Measurements from ENCODE around the gene CD68. TPM values are rescaled to one million over a fixed set of nuclear protein-coding genes. Genes with fewer than 3 reads are reported as not detected.

The CD68 gene
- total RNA-seq, result 2.4 and 3.3 TPM in 2 replicates

GRCh38 chr17:7579001-7579833 is at the start of gene CD68:
TSS of gene CD68 (plus strand) at chr17:7579638. CDS start at chr17:7579678, 40 bp downstream.

GRCh38 chr17:7548585-7549400 is 30.6 kb upstream of the CD68 start, which contains the start of gene TNFSF12:
TSS of gene TNFSF12 (plus strand) at chr17:7549058. CDS start at chr17:7549154, 96 bp downstream.

GRCh38 chr17:7558544-7559319 is 20.7 kb upstream of the CD68 start, which contains the start of gene TNFSF13:
TSS of gene TNFSF13 (plus strand) at chr17:7558750. CDS start at chr17:7559040, 290 bp downstream.

GRCh38 chr17:7561589-7562207 is 17.7 kb upstream of the CD68 start, which contains the start of gene SENP3:
TSS of gene SENP3 (plus strand) at chr17:7561919. CDS start at chr17:7563077, 1,158 bp downstream.

GRCh38 chr17:7583253-7584109 is 4.0 kb downstream of the CD68 start, which contains the start of gene MPDU1:
TSS of gene MPDU1 (plus strand) at chr17:7583852. CDS start at chr17:7583863, 11 bp downstream.

GRCh38 chr17:7589891-7590691 is 10.7 kb downstream of the CD68 start, which contains the start of gene SOX15:
TSS of gene SOX15 (minus strand) at chr17:7590094. CDS start at chr17:7589676, 418 bp downstream.

GRCh38 chr17:7614425-7615264 is 35.2 kb downstream of the CD68 start, which contains the start of gene FXR2:
TSS of gene FXR2 (minus strand) at chr17:7614897. CDS start at chr17:7614532, 365 bp downstream.

GRCh38 chr17:7627250-7628121 is 48.0 kb downstream of the CD68 start, which contains the start of gene SAT2:
TSS of gene SAT2 (minus strand) at chr17:7627821. CDS start at chr17:7627635, 186 bp downstream.

GRCh38 chr17:7629939-7630571 is 50.6 kb downstream of the CD68 start, which contains the start of gene SHBG:
TSS of gene SHBG (plus strand) at chr17:7630135. CDS start at chr17:7630173, 38 bp downstream.

Small RNAs within 50 kb of the gene (small RNA-seq; reads per million reads assigned to genes)
- not detected for gene CD68
- not detected for gene RF00019
- not detected for gene SNORA48
- gene SNORD10, result not detected

Other genes with a start within 250 kb of the CD68 start
- gene ACAP1, start 243.1 kb upstream of the CD68 start, total RNA-seq, result under 0.01 and 0.33 TPM in 2 replicates
- gene KCTD11, start 227.5 kb upstream of the CD68 start, total RNA-seq, result 9.4 and 12.6 TPM in 2 replicates
- not detected in 2 replicates for gene TMEM95, start 224.5 kb upstream of the CD68 start, total RNA-seq
- 14.1 and 27.5 TPM in 2 replicates for gene TNK1, start 198.5 kb upstream of the CD68 start, total RNA-seq
- gene PLSCR3, start 185.1 kb upstream of the CD68 start, total RNA-seq, result 51.8 and 64.1 TPM in 2 replicates
- gene TMEM256, start 175.5 kb upstream of the CD68 start, total RNA-seq, result 83.7 and 304 TPM in 2 replicates
- 4.9 and 9.8 TPM in 2 replicates for gene NLGN2, start 171.8 kb upstream of the CD68 start, total RNA-seq
- not detected in 2 replicates for gene SPEM1, start 159.3 kb upstream of the CD68 start, total RNA-seq
- not detected in 2 replicates for gene SPEM2, start 154.0 kb upstream of the CD68 start, total RNA-seq
- not detected in 2 replicates for gene SPEM3, start 150.8 kb upstream of the CD68 start, total RNA-seq
- gene TMEM102, start 144.2 kb upstream of the CD68 start, total RNA-seq, result 8.6 and 16.8 TPM in 2 replicates
- 2.1 and 3.9 TPM in 2 replicates for gene FGF11, start 140.1 kb upstream of the CD68 start, total RNA-seq
- 5.7 and 13.0 TPM in 2 replicates for gene CHRNB1, start 134.6 kb upstream of the CD68 start, total RNA-seq
- 33.9 and 36.1 TPM in 2 replicates for gene ZBTB4, start 100.0 kb upstream of the CD68 start, total RNA-seq
- gene SLC35G6, start 98.2 kb upstream of the CD68 start, total RNA-seq, result not detected in 2 replicates
- 106 and 112 TPM in 2 replicates for gene POLR2A, start 95.3 kb upstream of the CD68 start, total RNA-seq
- gene TNFSF12, start 30.6 kb upstream of the CD68 start, total RNA-seq, result 3.4 and 3.5 TPM in 2 replicates
- 1.4 and 1.6 TPM in 2 replicates for gene TNFSF13, start 20.9 kb upstream of the CD68 start, total RNA-seq
- gene SENP3, start 17.7 kb upstream of the CD68 start, total RNA-seq, result 40.0 and 67.6 TPM in 2 replicates
- gene MPDU1, start 4.2 kb downstream of the CD68 start, total RNA-seq, result 58.5 and 227 TPM in 2 replicates
- 9.0 and 14.5 TPM in 2 replicates for gene SOX15, start 10.5 kb downstream of the CD68 start, total RNA-seq
- 36.1 TPM in 2 replicates for gene FXR2, start 35.3 kb downstream of the CD68 start, total RNA-seq
- gene SAT2, start 48.2 kb downstream of the CD68 start, total RNA-seq, result 16.7 and 38.1 TPM in 2 replicates
- gene SHBG, start 50.5 kb downstream of the CD68 start, total RNA-seq, result 0.87 and 2.4 TPM in 2 replicates
- gene ATP1B2, start 71.3 kb downstream of the CD68 start, total RNA-seq, result not detected in 2 replicates
- 38.9 and 58.5 TPM in 2 replicates for gene TP53, start 107.9 kb downstream of the CD68 start, total RNA-seq
- 4.7 and 7.0 TPM in 2 replicates for gene WRAP53, start 108.8 kb downstream of the CD68 start, total RNA-seq
- gene EFNB3, start 125.6 kb downstream of the CD68 start, total RNA-seq, result 2.2 and 5.9 TPM in 2 replicates
- gene DNAH2, start 138.1 kb downstream of the CD68 start, total RNA-seq, result under 0.01 TPM in 1 of 2 replicates, not detected in the other

Measured in placental epithelial cell (primary cell).